ENCODE results near the gene SPATA20.

SPATA20 gene

DNA sequence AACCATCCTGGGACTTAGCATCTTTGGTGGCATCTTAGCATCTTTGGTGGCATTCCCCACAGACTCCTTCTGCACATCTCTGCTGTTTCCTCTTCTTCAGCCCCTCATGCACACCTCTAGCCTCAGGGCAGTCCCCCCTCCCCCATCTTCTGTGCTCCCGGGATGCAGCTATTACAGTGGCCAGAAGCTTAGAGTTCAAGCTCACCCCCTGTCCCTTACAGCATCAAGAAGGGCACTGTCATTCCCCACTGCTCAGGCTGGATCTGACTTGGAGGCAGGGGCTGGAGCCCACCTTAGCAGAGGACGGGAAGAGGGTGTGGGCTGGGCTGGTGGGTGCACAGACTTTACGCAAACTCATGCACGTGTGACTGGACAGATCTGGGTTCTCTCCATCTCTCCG, 13.8 kb upstream of the SPATA20 start:
- Histone ChIP-seq H3K27ac (ENCODE audit: insufficient read depth, low read depth, low read length, poor library complexity, severe bottlenecking) (no peak overlapping the region), H3K27me3 (ENCODE audit: control insufficient read depth, insufficient read depth, low read length, poor library complexity, severe bottlenecking) (peaks cover 42% of the 10 kb centered on the region), H3K4me3 (ENCODE audit: insufficient read depth, low read depth, low read length) (no peak overlapping the region), H3K9me3 (ENCODE audit: control insufficient read depth, low read length) (no peaks in the 10 kb centered on the region), H3K4me1 (ENCODE audit: control insufficient read depth, insufficient read depth, low read length) (peaks cover 24% of the 10 kb centered on the region), H3K36me3 (ENCODE audit: control insufficient read depth, insufficient read depth, low read length) (no peaks in the 10 kb centered on the region)
- 10 to 15% methylated on average over 5 of the region's 5 CpGs for WGBS, 2 experiments

DNA sequence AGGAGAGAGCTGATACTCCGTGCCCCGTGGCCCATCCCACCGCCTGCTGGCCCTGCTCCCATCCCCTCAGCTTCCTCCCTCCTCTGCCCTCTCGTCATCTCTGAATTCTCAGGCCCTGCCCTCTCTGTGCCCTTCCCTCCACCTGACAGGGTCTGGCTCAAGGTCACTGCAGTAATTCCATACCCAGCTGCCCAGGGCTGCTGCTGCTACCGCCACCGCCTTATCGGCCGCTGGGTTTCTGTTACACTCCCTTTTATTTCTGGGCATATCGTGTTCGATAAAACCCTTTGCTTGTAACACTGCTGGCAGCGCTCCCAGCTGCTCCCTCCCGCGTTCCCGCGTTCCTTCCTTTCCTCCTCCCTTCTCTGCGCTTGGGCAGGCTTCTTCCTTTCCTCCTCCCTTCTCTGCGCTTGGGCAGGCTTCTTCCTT, 13.2 kb upstream of the SPATA20 start:
- Histone ChIP-seq H3K27ac (ENCODE audit: insufficient read depth, low read depth, low read length, poor library complexity, severe bottlenecking) (no peak overlapping the region), H3K4me3 (ENCODE audit: insufficient read depth, low read depth, low read length) (no peak overlapping the region), H3K4me1 (ENCODE audit: control insufficient read depth, insufficient read depth, low read length) (peaks cover 29% of the 10 kb centered on the region), H3K9me3 (ENCODE audit: control insufficient read depth, low read length) (no peaks in the 10 kb centered on the region), H3K36me3 (ENCODE audit: control insufficient read depth, insufficient read depth, low read length) (no peaks in the 10 kb centered on the region), H3K27me3 (ENCODE audit: control insufficient read depth, insufficient read depth, low read length, poor library complexity, severe bottlenecking) (peaks cover 42% of the 10 kb centered on the region)
- WGBS, 2 experiments = 5 to 8% methylated on average over 17 of the region's 17 CpGs

DNA sequence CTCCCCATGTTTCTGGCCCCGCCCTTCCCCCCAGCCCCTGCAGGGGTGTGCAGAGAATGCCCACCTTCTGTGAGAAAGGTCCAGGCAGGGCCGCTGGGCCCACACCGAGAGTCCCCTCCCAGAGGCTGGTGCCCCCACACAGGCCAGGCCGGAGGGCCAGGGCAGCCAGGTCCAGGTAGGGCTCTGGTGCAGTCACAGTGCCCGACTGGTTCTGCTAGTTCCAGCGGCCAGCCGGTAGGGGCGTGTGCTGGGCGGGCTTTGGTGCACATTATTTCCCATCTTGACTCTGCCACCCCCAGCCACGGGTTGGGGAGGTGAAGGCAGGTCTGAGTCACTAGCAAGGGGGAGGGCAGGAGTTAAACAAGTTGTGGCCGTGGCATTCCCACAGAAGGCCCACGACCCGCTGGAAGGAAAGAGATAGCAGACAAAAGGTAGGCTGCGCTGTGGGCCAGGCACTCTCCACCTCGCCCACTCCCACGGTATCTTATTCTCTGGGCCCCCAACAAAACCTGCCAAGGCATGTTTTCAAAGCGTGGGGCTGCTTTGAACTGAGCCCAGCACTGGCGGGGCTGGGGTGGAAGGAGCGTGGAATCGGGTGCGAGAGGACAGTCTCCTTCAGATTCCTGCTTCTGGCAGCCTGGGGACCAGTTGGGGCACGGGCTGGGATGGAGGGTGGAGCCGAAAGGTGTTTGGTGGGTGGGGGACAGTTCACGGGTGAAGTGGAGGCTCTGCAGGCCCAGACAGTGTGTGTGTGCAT, 12.6 kb upstream of the SPATA20 start:
- no peak overlapping the region for H3K4me3 ChIP-seq (ENCODE audit: insufficient read depth, low read depth, low read length)
- peaks cover 42% of the 10 kb centered on the region for H3K27me3 ChIP-seq (ENCODE audit: control insufficient read depth, insufficient read depth, low read length, poor library complexity, severe bottlenecking)
- H3K27ac ChIP-seq (ENCODE audit: insufficient read depth, low read depth, low read length, poor library complexity, severe bottlenecking) = no peak overlapping the region
- no peaks in the 10 kb centered on the region for H3K9me3 ChIP-seq (ENCODE audit: control insufficient read depth, low read length)
- 56 to 57% methylated on average over 24 of the region's 24 CpGs for WGBS, 2 experiments
- H3K36me3 ChIP-seq (ENCODE audit: control insufficient read depth, insufficient read depth, low read length) = no peaks in the 10 kb centered on the region
- H3K4me1 ChIP-seq (ENCODE audit: control insufficient read depth, insufficient read depth, low read length) = peaks cover 34% of the 10 kb centered on the region

DNA sequence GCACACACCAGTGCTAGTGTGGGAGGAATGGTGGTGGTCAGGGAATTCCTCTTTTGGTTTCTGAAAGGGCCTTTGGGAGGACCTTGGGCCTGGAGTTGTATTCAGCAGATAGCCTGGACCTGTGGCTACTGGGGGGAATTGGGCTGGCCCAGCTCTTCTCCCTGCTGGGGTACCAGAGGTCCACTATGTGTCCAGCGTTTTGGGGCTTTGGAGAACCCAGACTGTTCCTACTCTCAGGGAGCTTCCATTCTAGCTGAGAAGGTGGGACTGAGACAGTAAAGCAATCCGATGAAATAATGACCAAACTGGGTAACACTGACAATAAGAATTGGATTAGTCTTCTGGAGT, 12.0 kb upstream of the SPATA20 start:
- WGBS, 2 experiments = 93 to 95% methylated on average over 2 of the region's 2 CpGs
- H3K4me1 ChIP-seq (ENCODE audit: control insufficient read depth, insufficient read depth, low read length) = peaks cover 34% of the 10 kb centered on the region
- peaks cover 42% of the 10 kb centered on the region for H3K27me3 ChIP-seq (ENCODE audit: control insufficient read depth, insufficient read depth, low read length, poor library complexity, severe bottlenecking)
- H3K36me3 ChIP-seq (ENCODE audit: control insufficient read depth, insufficient read depth, low read length) = no peaks in the 10 kb centered on the region
- no peak overlapping the region for H3K27ac ChIP-seq (ENCODE audit: insufficient read depth, low read depth, low read length, poor library complexity, severe bottlenecking)
- no peak overlapping the region for H3K4me3 ChIP-seq (ENCODE audit: insufficient read depth, low read depth, low read length)
- no peaks in the 10 kb centered on the region for H3K9me3 ChIP-seq (ENCODE audit: control insufficient read depth, low read length)

DNA sequence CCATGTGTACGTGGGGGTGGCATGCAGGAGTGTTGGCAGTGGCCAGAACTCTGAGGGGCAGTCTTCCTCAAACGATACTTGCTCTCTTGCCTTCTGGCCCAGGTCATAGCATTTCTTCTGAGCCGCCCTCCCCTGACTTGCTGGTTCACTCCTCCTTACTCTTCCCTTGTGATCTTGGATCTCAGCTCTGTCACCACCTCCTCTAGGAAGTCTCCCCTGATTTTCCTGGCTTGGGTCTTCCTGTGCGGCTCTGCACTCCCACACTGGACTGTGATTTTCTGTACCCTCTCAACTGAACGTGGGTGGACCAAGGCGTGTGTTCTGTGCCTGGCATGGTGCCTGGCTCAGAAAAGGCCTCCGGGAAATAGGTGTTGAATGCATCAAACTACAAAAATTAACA, 11.6 kb upstream of the SPATA20 start:
- no peaks in the 10 kb centered on the region for H3K9me3 ChIP-seq (ENCODE audit: control insufficient read depth, low read length)
- no peak overlapping the region for H3K27ac ChIP-seq (ENCODE audit: insufficient read depth, low read depth, low read length, poor library complexity, severe bottlenecking)
- WGBS, 2 experiments = 88 to 93% methylated on average over 7 of the region's 7 CpGs
- peaks cover 38% of the 10 kb centered on the region for H3K4me1 ChIP-seq (ENCODE audit: control insufficient read depth, insufficient read depth, low read length)
- no peak overlapping the region for H3K4me3 ChIP-seq (ENCODE audit: insufficient read depth, low read depth, low read length)
- no peaks in the 10 kb centered on the region for H3K36me3 ChIP-seq (ENCODE audit: control insufficient read depth, insufficient read depth, low read length)
- H3K27me3 ChIP-seq (ENCODE audit: control insufficient read depth, insufficient read depth, low read length, poor library complexity, severe bottlenecking) = peaks cover 42% of the 10 kb centered on the region

DNA sequence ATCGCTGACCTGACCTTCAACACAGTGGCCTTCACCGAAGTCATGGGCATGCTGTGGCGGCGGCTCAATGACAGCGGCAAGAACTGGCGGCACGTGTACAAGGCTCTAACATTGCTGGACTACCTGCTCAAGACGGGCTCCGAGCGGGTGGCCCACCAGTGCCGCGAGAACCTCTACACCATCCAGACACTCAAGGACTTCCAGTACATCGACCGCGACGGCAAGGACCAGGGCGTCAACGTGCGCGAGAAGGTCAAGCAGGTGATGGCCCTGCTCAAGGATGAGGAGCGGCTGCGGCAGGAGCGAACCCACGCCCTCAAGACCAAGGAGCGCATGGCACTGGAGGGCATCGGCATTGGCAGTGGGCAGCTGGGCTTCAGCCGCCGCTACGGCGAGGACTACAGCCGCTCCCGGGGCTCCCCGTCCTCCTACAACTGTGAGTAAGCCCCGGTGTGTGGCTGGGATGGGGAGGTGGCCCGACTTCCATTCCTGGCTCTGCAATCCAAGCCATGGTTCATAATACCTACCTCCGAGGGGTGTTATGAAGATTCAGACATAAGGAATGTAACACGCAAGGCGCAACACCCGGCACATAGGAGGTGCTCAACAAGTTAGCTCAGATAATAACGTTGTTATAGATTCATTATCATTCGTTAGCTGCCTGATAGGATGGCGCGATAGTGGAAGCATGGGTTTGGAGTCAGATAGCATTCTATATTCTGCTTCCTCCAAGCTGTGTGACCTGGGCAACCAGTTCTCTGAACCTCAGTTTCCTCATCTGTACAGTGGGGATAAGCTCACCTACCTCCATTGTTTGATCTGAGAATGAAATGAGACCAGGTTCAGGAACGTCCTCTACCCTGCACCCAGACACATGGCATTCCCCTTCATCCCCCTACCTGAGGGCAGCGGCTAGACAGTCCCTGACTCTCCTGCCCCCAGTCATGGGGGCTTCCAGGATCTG, 10.0 kb upstream of the SPATA20 start:
- no peaks in the 10 kb centered on the region for H3K9me3 ChIP-seq (ENCODE audit: control insufficient read depth, low read length)
- peaks cover 39% of the 10 kb centered on the region for H3K27me3 ChIP-seq (ENCODE audit: control insufficient read depth, insufficient read depth, low read length, poor library complexity, severe bottlenecking)
- H3K36me3 ChIP-seq (ENCODE audit: control insufficient read depth, insufficient read depth, low read length) = no peaks in the 10 kb centered on the region
- H3K4me3 ChIP-seq (ENCODE audit: insufficient read depth, low read depth, low read length) = no peak overlapping the region
- H3K4me1 ChIP-seq (ENCODE audit: control insufficient read depth, insufficient read depth, low read length) = peaks cover 47% of the 10 kb centered on the region
- 96% methylated on average over 45 of the region's 45 CpGs for WGBS, 2 experiments
- no peak overlapping the region for H3K27ac ChIP-seq (ENCODE audit: insufficient read depth, low read depth, low read length, poor library complexity, severe bottlenecking)

DNA sequence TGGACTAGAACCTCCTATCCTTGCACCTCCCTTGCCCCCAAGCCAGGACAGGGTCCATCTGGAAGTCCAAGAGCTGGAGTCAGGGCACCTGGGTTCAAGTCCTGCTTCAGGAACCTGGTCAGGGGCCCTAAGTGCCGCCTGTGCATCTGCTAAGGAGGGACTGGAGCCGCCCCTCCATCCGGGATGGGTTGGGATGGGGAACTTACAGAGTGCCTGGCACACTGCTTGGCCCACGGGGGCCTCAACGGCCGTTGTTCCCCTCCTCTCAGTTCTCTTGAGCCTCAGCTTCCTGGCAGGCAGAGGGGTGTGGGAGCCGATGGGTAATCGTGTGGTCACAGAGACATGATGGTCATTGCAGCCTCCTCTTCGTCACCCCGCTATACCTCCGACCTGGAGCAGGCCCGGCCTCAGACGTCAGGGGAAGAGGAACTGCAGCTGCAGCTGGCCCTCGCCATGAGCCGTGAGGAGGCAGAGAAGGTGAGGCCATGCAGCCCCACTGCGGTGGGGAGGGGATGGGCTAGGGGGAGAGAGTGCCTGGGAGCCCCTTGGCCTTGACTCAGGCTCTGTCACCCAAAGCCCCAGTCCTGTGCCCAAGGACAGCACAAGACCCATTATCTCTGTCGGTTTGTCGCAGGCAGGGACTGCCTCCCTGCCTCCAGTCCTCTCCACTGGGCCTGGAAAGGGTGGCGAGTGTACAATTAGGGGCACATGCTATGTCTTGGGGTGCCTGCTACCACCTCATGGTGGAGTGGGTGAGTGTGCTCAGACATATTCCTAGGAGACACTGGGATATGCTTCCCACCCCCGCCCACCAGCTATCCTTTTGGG, 9.0 kb upstream of the SPATA20 start:
- H3K4me1 ChIP-seq (ENCODE audit: control insufficient read depth, insufficient read depth, low read length) = peaks cover 44% of the 10 kb centered on the region
- H3K27ac ChIP-seq (ENCODE audit: insufficient read depth, low read depth, low read length, poor library complexity, severe bottlenecking) = no peak overlapping the region
- no peaks in the 10 kb centered on the region for H3K9me3 ChIP-seq (ENCODE audit: control insufficient read depth, low read length)
- peaks cover 30% of the 10 kb centered on the region for H3K27me3 ChIP-seq (ENCODE audit: control insufficient read depth, insufficient read depth, low read length, poor library complexity, severe bottlenecking)
- no peak overlapping the region for H3K4me3 ChIP-seq (ENCODE audit: insufficient read depth, low read depth, low read length)
- 92 to 93% methylated on average over 20 of the region's 20 CpGs for WGBS, 2 experiments
- H3K36me3 ChIP-seq (ENCODE audit: control insufficient read depth, insufficient read depth, low read length) = no peaks in the 10 kb centered on the region

DNA sequence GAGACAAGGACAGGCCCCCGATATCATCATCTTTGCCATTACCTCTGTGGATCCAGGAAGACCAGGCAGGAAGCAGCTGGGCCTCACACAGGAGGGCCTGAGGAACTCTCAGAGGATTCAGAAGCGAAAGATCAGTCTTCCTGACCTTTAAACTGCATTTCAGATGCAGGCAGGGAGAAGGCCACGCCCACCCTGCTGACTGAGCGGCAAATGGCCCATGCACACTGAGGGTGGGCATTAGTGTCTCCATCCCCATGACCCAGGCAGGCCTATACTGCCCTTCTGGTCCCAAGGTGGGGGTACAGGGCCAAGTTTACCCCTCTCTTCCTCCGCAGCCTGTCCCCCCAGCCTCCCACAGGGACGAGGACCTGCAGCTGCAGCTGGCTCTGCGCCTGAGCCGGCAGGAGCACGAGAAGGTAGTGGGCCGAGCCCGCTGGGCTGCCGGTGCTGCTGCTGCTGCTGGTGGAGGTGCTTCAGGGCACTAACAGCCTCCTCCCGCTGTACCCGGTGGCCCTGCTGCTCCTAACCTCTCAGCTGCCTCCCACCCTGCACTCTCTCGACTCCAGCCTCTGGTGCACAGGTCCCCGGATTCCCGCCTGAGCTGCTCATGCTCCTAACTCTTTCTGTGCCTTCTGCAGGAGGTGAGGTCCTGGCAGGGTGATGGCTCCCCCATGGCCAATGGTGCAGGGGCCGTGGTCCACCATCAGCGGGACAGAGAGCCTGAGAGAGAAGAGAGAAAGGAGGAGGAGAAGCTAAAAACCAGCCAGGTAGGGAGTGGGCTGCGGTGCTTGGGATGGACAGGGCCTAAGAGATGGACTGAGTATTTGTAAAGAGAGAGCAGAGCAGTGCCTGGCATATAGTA, 8.2 kb upstream of the SPATA20 start:
- Histone ChIP-seq H3K9me3 (ENCODE audit: control insufficient read depth, low read length) (no peaks in the 10 kb centered on the region), H3K36me3 (ENCODE audit: control insufficient read depth, insufficient read depth, low read length) (no peaks in the 10 kb centered on the region), H3K4me3 (ENCODE audit: insufficient read depth, low read depth, low read length) (no peak overlapping the region), H3K27me3 (ENCODE audit: control insufficient read depth, insufficient read depth, low read length, poor library complexity, severe bottlenecking) (peaks cover 21% of the 10 kb centered on the region), H3K4me1 (ENCODE audit: control insufficient read depth, insufficient read depth, low read length) (peaks cover 43% of the 10 kb centered on the region), H3K27ac (ENCODE audit: insufficient read depth, low read depth, low read length, poor library complexity, severe bottlenecking) (no peak overlapping the region)
- WGBS, 2 experiments = 80% methylated on average over 20 of the region's 20 CpGs

DNA sequence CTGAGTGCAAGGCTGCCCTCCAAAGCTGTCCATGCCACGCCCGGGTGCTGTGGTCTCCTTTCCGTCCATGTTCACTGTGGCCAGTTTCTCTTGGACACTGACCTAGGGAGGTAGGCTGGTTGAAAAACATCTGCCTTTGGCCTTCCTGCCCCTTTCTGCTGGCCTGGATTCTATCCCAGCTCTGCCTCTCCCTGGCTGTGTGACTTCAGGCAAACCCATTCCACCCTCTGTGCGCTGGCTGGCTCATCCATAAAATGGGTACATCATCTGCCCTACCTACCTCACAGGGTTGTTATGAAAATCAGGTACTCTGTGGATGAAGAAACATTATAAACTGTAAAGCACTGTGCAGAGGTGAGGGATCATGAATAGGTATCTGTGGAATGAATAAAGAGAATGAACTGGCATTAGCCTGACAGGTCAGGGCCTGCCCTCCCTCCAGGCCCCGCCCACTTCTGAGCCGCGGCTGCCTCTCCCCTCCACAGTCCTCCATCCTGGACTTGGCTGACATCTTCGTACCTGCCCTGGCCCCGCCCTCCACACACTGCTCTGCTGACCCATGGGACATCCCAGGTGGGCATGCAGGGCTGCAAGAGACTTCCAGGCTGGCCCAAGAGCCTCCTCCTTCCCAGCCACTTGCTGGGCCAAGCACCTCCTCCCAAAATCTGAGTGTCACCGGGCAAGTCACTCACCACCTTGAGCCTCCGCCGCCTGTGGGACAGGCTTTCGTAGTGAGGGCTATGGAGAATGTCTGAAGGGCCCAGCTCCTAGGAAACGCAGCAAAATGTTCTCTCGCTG, 7.0 kb upstream of the SPATA20 start:
- WGBS, 2 experiments = 75 to 79% methylated on average over 15 of the region's 15 CpGs

More for the DNA sequence above, 7.0 kb upstream of the SPATA20 start:
- no peak overlapping the region for H3K27ac ChIP-seq (ENCODE audit: insufficient read depth, low read depth, low read length, poor library complexity, severe bottlenecking)
- H3K27me3 ChIP-seq (ENCODE audit: control insufficient read depth, insufficient read depth, low read length, poor library complexity, severe bottlenecking) = peaks cover 9% of the 10 kb centered on the region
- no peak overlapping the region for H3K4me3 ChIP-seq (ENCODE audit: insufficient read depth, low read depth, low read length)
- H3K9me3 ChIP-seq (ENCODE audit: control insufficient read depth, low read length) = no peaks in the 10 kb centered on the region
- H3K36me3 ChIP-seq (ENCODE audit: control insufficient read depth, insufficient read depth, low read length) = no peaks in the 10 kb centered on the region
- peaks cover 35% of the 10 kb centered on the region for H3K4me1 ChIP-seq (ENCODE audit: control insufficient read depth, insufficient read depth, low read length)
